Head of caudate nucleus (tissue), 42 donors: Measurements from ENCODE around the gene SEMA3C.

Experiments
- DNase-seq, 42 donors: peaks; one replicate each; pipeline versions ENCODE4 v3.0.0 to v3.0.0-alpha.2; 2020 to 2021; ENCODE audit warnings: mixed read lengths in 7 of 42
- intact Hi-C: fragments of 100-400 bp; cut with DNase I; formaldehyde crosslinking; loops from one replicate; pipeline ENCODE4 v1.15.0; 2022

The SEMA3C gene

GRCh38 chr7:80896906-80897598, 21.8 kb downstream of the SEMA3C start:
- intact Hi-C loops = no loop called here
- no peak for DNase-seq

DNA sequence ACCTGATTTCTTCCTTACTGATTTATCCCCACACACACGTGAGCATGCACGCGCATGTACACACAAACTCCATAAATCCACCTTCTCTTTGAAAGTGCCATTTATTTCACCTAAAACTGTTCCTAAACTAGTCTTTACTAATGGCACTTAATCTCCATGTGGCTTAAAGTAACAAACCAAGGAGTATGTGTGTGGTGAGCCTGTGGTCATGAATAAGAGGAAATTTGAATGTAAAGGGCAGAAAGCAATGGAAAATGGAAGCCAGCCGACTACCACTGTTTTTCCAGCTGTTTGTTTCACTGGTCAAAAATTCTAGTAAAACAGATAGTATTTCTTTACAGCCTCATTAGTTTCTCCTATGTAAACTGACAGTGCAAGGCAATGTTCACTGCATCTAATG, 23.8 kb downstream of the SEMA3C start:
- DNase-seq = no peak
- intact Hi-C loops = no loop called here

DNA sequence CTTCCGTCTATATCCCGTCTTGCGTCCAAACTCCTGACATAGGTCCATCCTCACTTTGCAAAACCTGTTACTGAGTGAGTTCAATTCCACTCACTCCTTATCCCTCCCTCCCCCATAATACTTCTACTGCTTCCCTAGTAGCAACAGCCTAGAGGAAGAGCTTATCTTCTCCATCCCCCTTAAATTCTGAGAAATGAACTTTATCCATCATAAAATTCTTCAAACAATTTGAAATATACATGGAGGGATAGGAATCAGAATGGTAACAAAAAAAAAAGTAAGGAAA, 27.6 kb downstream of the SEMA3C start:
- intact Hi-C loops = no loop called here

GRCh38 chr7:80890426-80891258, 28.2 kb downstream of the SEMA3C start:
- DNase-seq = no peak
- intact Hi-C loops = no loop called here

More for the DNA sequence above, 27.6 kb downstream of the SEMA3C start:
- DNase-seq = no peak

- intact Hi-C loops = no loop called here
- DNase-seq = no peak
Measured at GRCh38 chr7:80889525-80889924, 29.3 kb downstream of the SEMA3C start.

DNA sequence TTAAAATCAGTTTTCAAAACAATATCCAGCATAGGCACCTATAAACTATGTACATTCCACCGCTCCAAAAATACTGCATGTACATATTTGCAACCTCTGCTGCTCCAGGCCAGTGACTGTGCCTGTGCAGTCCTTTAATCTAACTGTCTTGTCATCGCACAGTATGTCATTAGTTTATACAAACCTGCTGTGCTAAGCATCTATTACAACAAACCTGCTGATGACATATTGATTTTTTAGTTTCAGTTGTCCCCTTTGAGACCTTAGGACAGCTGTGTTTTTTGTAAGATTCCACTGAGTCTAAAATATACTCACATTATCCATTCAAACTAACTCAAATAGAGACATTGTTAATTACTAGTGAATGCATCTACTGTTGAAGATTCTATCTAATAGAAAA, 33.1 kb downstream of the SEMA3C start:
- DNase-seq = no peak
- intact Hi-C loops = no loop called here

GRCh38 chr7:80884511-80885195, 34.2 kb downstream of the SEMA3C start:
- intact Hi-C loops = no loop called here
- no peak for DNase-seq

DNA sequence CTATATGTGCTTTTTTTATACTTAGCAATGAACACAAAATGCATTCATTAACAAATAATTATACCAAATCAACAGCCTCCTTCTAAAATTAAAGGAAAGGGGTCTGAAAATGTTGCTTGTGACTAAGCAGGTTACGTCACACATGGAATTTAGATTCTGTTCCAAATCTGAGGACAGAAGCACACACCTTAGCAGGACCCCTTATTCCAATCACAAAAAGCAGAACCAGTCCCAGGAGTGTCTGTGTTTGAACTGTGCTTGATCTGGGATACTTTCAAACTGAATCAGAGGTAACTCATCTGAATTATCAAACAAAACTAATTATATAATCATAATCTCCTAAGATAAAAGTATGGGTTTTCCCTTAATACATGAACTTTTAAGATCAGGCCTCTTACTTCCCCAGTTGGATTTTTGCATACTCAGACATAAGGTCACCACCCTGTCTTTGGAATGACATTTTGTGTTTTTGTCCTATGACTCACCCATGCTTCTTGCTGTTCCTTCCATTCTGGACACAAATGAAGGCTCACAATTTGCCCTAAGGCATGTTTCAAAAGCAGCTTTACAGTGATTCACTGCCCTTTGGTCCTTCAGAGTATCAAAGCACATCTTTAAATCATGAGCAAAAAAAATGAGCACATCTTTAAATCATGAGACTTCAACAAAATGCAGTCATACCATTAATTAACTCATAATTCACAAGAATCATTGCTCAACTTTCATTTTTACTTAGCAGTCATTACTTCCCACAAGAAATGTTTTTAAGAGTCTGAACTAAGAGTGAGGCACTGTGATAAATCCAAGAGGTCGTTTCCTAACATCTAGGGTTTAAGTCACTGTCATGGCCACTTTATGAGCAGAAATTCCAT, 35.5 kb downstream of the SEMA3C start:
- DNase-seq = no peak
- intact Hi-C loops = no loop called here

GRCh38 chr7:80882213-80882801, 36.5 kb downstream of the SEMA3C start:
- intact Hi-C loops = no loop called here

GRCh38 chr7:80881351-80881900, 37.4 kb downstream of the SEMA3C start:
- DNase-seq = no peak
- intact Hi-C loops = no loop called here

More at GRCh38 chr7:80882213-80882801, 36.5 kb downstream of the SEMA3C start:
- DNase-seq = no peak

DNA sequence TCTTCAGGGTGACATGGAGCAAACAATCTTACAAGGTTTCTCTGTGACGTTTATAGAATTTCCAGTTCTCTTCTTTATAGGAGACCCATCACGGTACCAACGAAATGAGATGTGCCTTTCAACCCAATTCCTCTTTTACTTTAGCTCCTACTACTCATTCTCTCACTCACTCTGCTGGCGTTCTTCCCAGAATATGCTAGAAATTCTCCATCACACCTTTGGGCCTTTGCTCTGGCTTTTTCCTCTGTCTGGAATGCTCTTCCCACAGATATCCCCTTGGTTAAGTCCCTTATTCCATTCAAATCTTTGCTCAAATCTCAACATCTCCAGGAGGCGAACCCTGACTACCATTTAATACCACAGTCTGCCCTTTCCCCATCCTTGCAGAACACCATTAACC, 39.0 kb downstream of the SEMA3C start:
- intact Hi-C loops = no loop called here
- DNase-seq = no peak

GRCh38 chr7:80876894-80877414, 41.9 kb downstream of the SEMA3C start:
- intact Hi-C loops = no loop called here
- DNase-seq = no peak

GRCh38 chr7:80875537-80876120, 43.2 kb downstream of the SEMA3C start:
- intact Hi-C loops = no loop called here
- no peak for DNase-seq

GRCh38 chr7:80873140-80873539, 45.7 kb downstream of the SEMA3C start:
- intact Hi-C loops = no loop called here
- no peak for DNase-seq

GRCh38 chr7:80871228-80871627, 47.6 kb downstream of the SEMA3C start:
- intact Hi-C loops = no loop called here
- no peak for DNase-seq

DNA sequence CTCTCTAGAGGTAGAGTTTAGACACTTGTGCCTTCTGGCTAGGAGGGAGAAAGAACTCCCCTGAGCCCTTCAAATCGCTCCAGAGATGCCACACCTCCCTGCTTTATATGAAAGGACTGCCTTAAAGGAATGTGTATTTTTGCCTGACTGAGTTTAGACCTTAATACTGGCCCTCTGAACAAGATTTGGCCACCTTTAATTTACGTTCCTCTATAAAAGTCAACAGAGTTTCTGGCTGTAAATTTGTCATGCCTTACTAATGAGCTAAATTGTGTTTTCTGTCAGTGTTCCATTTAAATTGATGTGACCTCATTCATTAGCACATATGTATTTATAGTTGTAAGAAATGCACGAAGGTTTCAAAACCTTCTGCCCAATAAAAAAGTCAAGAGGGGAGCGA, 48.0 kb downstream of the SEMA3C start:
- intact Hi-C loops = no loop called here
- no peak for DNase-seq

- DNase-seq = no peak
- intact Hi-C loops = no loop called here
Measured at GRCh38 chr7:80869821-80870751, 48.8 kb downstream of the SEMA3C start.
